HepG2 (cell line): ENCODE data around the gene SAP25. TPM values are rescaled to one million over a fixed set of nuclear protein-coding genes. Genes with fewer than 3 reads are reported as not detected.
A peak's percentile ranks its signal among the peaks of the same experiment; 100 is the strongest.

Source experiments
- ARID5B ChIP-seq: IDR thresholded peaks from 2 replicates; pipeline ENCODE4 v1.4.0; 2020; ENCODE audit warnings: mild to moderate bottlenecking, missing genetic modification reagents
- GABPB1 ChIP-seq: IDR thresholded peaks from 2 replicates; pipeline ENCODE4 v1.6.1; 2016; ENCODE audit warnings: mild to moderate bottlenecking, missing genetic modification reagents, moderate library complexity, missing compliant biosample characterization
- KDM3A ChIP-seq: IDR thresholded peaks from 2 replicates; pipeline ENCODE4 v1.6.1; 2018; ENCODE audit warnings: low read depth, missing compliant biosample characterization
- MATR3 ChIP-seq: sonication (generic); formaldehyde crosslinking; IDR thresholded peaks from 2 replicates; pipeline ENCODE4 v1.4.0; 2020; ENCODE audit warnings: missing genetic modification reagents
- MIER3 ChIP-seq: IDR thresholded peaks from 2 replicates; pipeline ENCODE4 v1.6.1; 2016; ENCODE audit warnings: missing compliant biosample characterization, borderline replicate concordance
- NONO ChIP-seq, 2 experiments: fragments of 450-650 bp in 1 of 2; sonication (generic) in 1 of 2; formaldehyde crosslinking in 1 of 2; IDR thresholded peaks in 1 of 2; conservative IDR thresholded peaks in 1 of 2; 2 replicates each; pipeline versions ENCODE4 v1.6.1 to v1.8.0; 2017 to 2022; ENCODE audit warnings: mild to moderate bottlenecking in 1 of 2, missing genetic modification reagents in 1 of 2, moderate library complexity in 1 of 2
- THAP9 ChIP-seq: sonication (generic); formaldehyde crosslinking; IDR thresholded peaks from 2 replicates; pipeline ENCODE4; 2020; ENCODE audit warnings: missing genetic modification reagents, mild to moderate bottlenecking, borderline replicate concordance
- ZBTB10 ChIP-seq: sonication (generic); formaldehyde crosslinking; IDR thresholded peaks from 2 replicates; pipeline ENCODE4 v1.4.0; 2020; ENCODE audit warnings: missing genetic modification reagents, borderline replicate concordance
- ZBTB39 ChIP-seq: sonication (generic); formaldehyde crosslinking; IDR thresholded peaks from 2 replicates; pipeline ENCODE4 v1.5.0; 2020; ENCODE audit warnings: missing genetic modification reagents
- ZMAT3 ChIP-seq: sonication (generic); formaldehyde crosslinking; conservative IDR thresholded peaks from 2 replicates; pipeline ENCODE4 v1.7.0; 2021; ENCODE audit warnings: missing genetic modification reagents
- ZNF101 ChIP-seq: sonication (generic); formaldehyde crosslinking; IDR thresholded peaks from 2 replicates; pipeline ENCODE4 v1.4.0; 2020; ENCODE audit warnings: mild to moderate bottlenecking, low read depth, missing genetic modification reagents, borderline replicate concordance
- ZNF224 ChIP-seq: sonication (generic); formaldehyde crosslinking; IDR thresholded peaks from 2 replicates; pipeline ENCODE4 v1.5.0; 2020; ENCODE audit warnings: mild to moderate bottlenecking, missing genetic modification reagents
- ZNF282 ChIP-seq: fragments of 450-650 bp; IDR thresholded peaks from 2 replicates; pipeline ENCODE4 v1.6.1; 2018; ENCODE audit not compliant: partially characterized antibody
- ZNF549 ChIP-seq: sonication (generic); formaldehyde crosslinking; IDR thresholded peaks from 2 replicates; pipeline ENCODE4 v1.5.0; 2020; ENCODE audit warnings: missing genetic modification reagents
- ZNF563 ChIP-seq: sonication (generic); formaldehyde crosslinking; IDR thresholded peaks from 2 replicates; pipeline ENCODE4 v1.8.0; 2022; ENCODE audit warnings: mild to moderate bottlenecking, moderate library complexity, missing genetic modification reagents
- ZNF567 ChIP-seq: sonication (generic); formaldehyde crosslinking; IDR thresholded peaks from 2 replicates; pipeline ENCODE4 v1.8.1; 2023; ENCODE audit warnings: mild to moderate bottlenecking, missing genetic modification reagents, borderline replicate concordance
- ZNF569 ChIP-seq: sonication (generic); formaldehyde crosslinking; IDR thresholded peaks from 2 replicates; pipeline ENCODE4 v1.5.0; 2020; ENCODE audit warnings: mild to moderate bottlenecking, missing genetic modification reagents, moderate library complexity, borderline replicate concordance
- polyA plus RNA-seq, 8 experiments: library from polyadenylated mRNA; depleted of rRNA in 3 of 8; stranded (reverse) in 7 of 8; unstranded in 1 of 8; fragments of >200 nt; fragmentation: Illumina TruSeq in 4 of 8; extraction: Trizol in 4 of 8; gene quantifications; 2 replicates each; pipeline versions ENCODE4 v1.2.1 to v1.2.3, GENCODE V29; 2011 to 2016; ENCODE audit warnings: low read depth in 4 of 8, missing spikeins in 1 of 8, mixed read lengths in 1 of 8; ENCODE audit not compliant: insufficient read depth in 1 of 8
- total RNA-seq, 5 experiments: library from RNA; depleted of rRNA; stranded (reverse); fragments of >200 nt; fragmentation: Illumina TruSeq; extraction: Trizol; gene quantifications; 2 replicates each; pipeline ENCODE4 v1.2.3, GENCODE V29; 2016; ENCODE audit warnings: low read depth in 1 of 5

Gene SAP25
- total and polyA plus RNA-seq, 2 of the 13 experiments (the other 11 are each of a cell fraction or from before 2014, with no cell fraction given): 0.15 to 0.20 TPM

- TF ChIP-seq ZNF569 (CRISPR knock-in tag) (no peak), ZNF282 (no peak), NONO (IDR thresholded peaks at IDR 0.05) (no peak), NONO (CRISPR knock-in tag; conservative IDR thresholded peaks at IDR 0.05) (peak; percentile 35; the same call in 1 of the 2 replicates), ZNF101 (no peak), ZNF563 (CRISPR knock-in tag) (no peak), ZBTB39 (no peak), MIER3 (CRISPR knock-in tag) (no peak), ZNF224 (CRISPR knock-in tag) (peak; percentile 73), ZMAT3 (CRISPR knock-in tag) (no peak), THAP9 (CRISPR knock-in tag) (no peak; the same call in 1 of the 2 replicates), ZBTB10 (no peak), ZNF567 (no peak), GABPB1 (peak; percentile 5; the same call in 1 of the 2 replicates), KDM3A (0 out of 2 replicates have a peak, but pooled peaks have one; percentile 23), MATR3 (no peak), ZNF549 (no peak), ARID5B (no peak)
Measured at GRCh38 chr7:100567031-100567730, 6.5 kb downstream of the SAP25 start (continued).
